ENCODE measurements around the gene NT5C3B. TPM values are rescaled to one million over a fixed set of nuclear protein-coding genes. Genes with fewer than 3 reads are reported as not detected.

NT5C3B gene
- total RNA-seq (10 to 100 TPM in 4 of 5 donors, 1 to 10 TPM in 1; 9.8 to 79.5 (median 31.4) TPM), polyA plus RNA-seq (10 to 100 TPM; 70.6 to 80.7 (median 77.0) TPM)
- long read RNA-seq, donor 1, partial matches to known transcripts: 0 of 6 reads
- long read RNA-seq, donor 1, other reads (novel, unspliced or antisense): 0 of 6 reads
- long read RNA-seq, donor 2, transcript NT5C3B-216 (8 exons, 1,534 nt): major isoform, 5 of 21 reads
- long read RNA-seq, donor 2, partial matches to known transcripts: 9 of 21 reads
- long read RNA-seq, donor 2, other reads (novel, unspliced or antisense): 0 of 21 reads
- long read RNA-seq, donor 3, partial matches to known transcripts: 12 of 20 reads
- long read RNA-seq, donor 3, other reads (novel, unspliced or antisense): 0 of 20 reads
- long read RNA-seq, donor 4: 0 reads
- long read RNA-seq, donor 5, transcript NT5C3B-216 (8 exons, 1,534 nt): major isoform, 7 of 16 reads
- long read RNA-seq, donor 5, partial matches to known transcripts: 5 of 16 reads
- long read RNA-seq, donor 5, other reads (novel, unspliced or antisense): 0 of 16 reads
- long read RNA-seq, donor 6, transcript NT5C3B-216 (8 exons, 1,534 nt): major isoform, 9 of 42 reads
- long read RNA-seq, donor 6, partial matches to known transcripts: 23 of 42 reads
- long read RNA-seq, donor 6, other reads (novel, unspliced or antisense): 0 of 42 reads
- long read RNA-seq, donor 7, transcript NT5C3B-216 (8 exons, 1,534 nt): major isoform, 8 of 26 reads
- long read RNA-seq, donor 7, partial matches to known transcripts: 8 of 26 reads
- long read RNA-seq, donor 7, other reads (novel, unspliced or antisense): 5 of 26 reads
- long read RNA-seq, donor 8, partial matches to known transcripts: 11 of 16 reads
- long read RNA-seq, donor 8, other reads (novel, unspliced or antisense): 0 of 16 reads
- long read RNA-seq, donor 9, transcript NT5C3B-216 (8 exons, 1,534 nt): major isoform, 6 of 10 reads
- long read RNA-seq, donor 9, partial matches to known transcripts: 0 of 10 reads
- long read RNA-seq, donor 9, other reads (novel, unspliced or antisense): 0 of 10 reads
- long read RNA-seq, donor 10, transcript NT5C3B-216 (8 exons, 1,534 nt): major isoform, 6 of 13 reads
- long read RNA-seq, donor 10, partial matches to known transcripts: 6 of 13 reads
- long read RNA-seq, donor 10, other reads (novel, unspliced or antisense): 0 of 13 reads

- Histone ChIP-seq H3K27ac (peak within 1 kb of the TSS; percentile 68 to 88 (median 80)), H3K9me3 (no peaks in the 10 kb centered on the region), H3K27me3 (no peaks in the 10 kb centered on the region), H3K4me1 (peaks cover 5 to 22% (median 19%) of the 10 kb centered on the region in 4 donors), H3K4me3 (peak within 1 kb of the TSS; percentile 73 to 99 (median 88)), H3K36me3 (peaks cover 9 to 27% (median 22%) of the 10 kb centered on the region in 4 donors)
- no peak for TF ChIP-seq CTCF (IDR thresholded peaks at IDR 0.05)
- TF ChIP-seq EP300 (IDR thresholded peaks at IDR 0.05): no peak
- TF ChIP-seq POLR2A (IDR thresholded peaks at IDR 0.05): no peak
- peak in 2 of 3 donors; percentile 58 to 61 for TF ChIP-seq POLR2AphosphoS5 (IDR thresholded peaks at IDR 0.05)
- intact Hi-C loops (cut with DNase I; ENCODE audit: low total_unique reads): no loop called here
- WGBS, 5 donors: 0 to 2% (median 1%) methylated on average over 15 to 72 of the region's 72 CpGs
- peak; percentile 67 to 86 for DNase-seq
These were observed at the start of gene NT5C3B for GRCh38 chr17:41835800-41836549. Gene NT5C3B, minus strand, starts transcription at chr17:41836232. Its CDS starts 39 bp downstream, at chr17:41836193.

GRCh38 chr17:41885733-41886132, 49.7 kb upstream of the NT5C3B start:
- H3K4me1 ChIP-seq: no peaks in the 10 kb centered on the region
- 75 to 88% (median 85%) methylated on average over 5 to 6 of the region's 6 CpGs for WGBS, 5 donors
- no peak for DNase-seq
- no peaks in the 10 kb centered on the region for H3K9me3 ChIP-seq
- H3K27ac ChIP-seq: no peak overlapping the region
- peaks cover 76 to 100% (median 99%) of the 10 kb centered on the region in 4 donors for H3K36me3 ChIP-seq
- no peak overlapping the region for H3K4me3 ChIP-seq
- intact Hi-C loops (cut with DNase I; ENCODE audit: low total_unique reads): no loop called here
- TF ChIP-seq EP300 (IDR thresholded peaks at IDR 0.05): no peak
- TF ChIP-seq CTCF (IDR thresholded peaks at IDR 0.05): no peak
- TF ChIP-seq POLR2A (IDR thresholded peaks at IDR 0.05): no peak
- no peak for TF ChIP-seq POLR2AphosphoS5 (IDR thresholded peaks at IDR 0.05)
- H3K27me3 ChIP-seq: no peaks in the 10 kb centered on the region

- 87 to 91% (median 88%) methylated on average over 6 of the region's 6 CpGs for WGBS, 5 donors
- H3K9me3 ChIP-seq: no peaks in the 10 kb centered on the region
These were observed 46.7 kb upstream of the NT5C3B start for GRCh38 chr17:41882756-41883155.

More at GRCh38 chr17:41882756-41883155, 46.7 kb upstream of the NT5C3B start:
- Histone ChIP-seq H3K36me3 (peaks cover 74 to 99% (median 97%) of the 10 kb centered on the region in 4 donors), H3K4me1 (no peaks in the 10 kb centered on the region), H3K4me3 (no peak overlapping the region), H3K27me3 (no peaks in the 10 kb centered on the region), H3K27ac (no peak overlapping the region)
- no peak for DNase-seq
- intact Hi-C loops (cut with DNase I; ENCODE audit: low total_unique reads): no loop called here
- no peak for TF ChIP-seq POLR2AphosphoS5 (IDR thresholded peaks at IDR 0.05)
- no peak for TF ChIP-seq CTCF (IDR thresholded peaks at IDR 0.05)
- no peak for TF ChIP-seq POLR2A (IDR thresholded peaks at IDR 0.05)
- no peak for TF ChIP-seq EP300 (IDR thresholded peaks at IDR 0.05)

Data from stomach (tissue), 19 donors.